NCI-H2196 (cell line): ENCODE measurements around the gene CCDC177.
"Not testable (repeated sequence)": the region's sequence is repeated elsewhere in the genome, so short reads cannot be mapped to it uniquely, and the experiment has no call there.

ENCODE experiments used
- DNase-seq: peaks from one replicate; lab custom pipeline; 2025; ENCODE audit not compliant: unreplicated experiment; lab: John Stamatoyannopoulos, UW

The CCDC177 gene

GRCh38 chr14:69600304-69600891 is 25.7 kb upstream of the CCDC177 start:
- DNase-seq: no peak

- not testable (repeated sequence) for DNase-seq
These were observed 24.8 kb upstream of the CCDC177 start for GRCh38 chr14:69599431-69599830.

- DNase-seq: no peak
These were observed 20.7 kb upstream of the CCDC177 start for GRCh38 chr14:69595336-69595735.

- DNase-seq: no peak
These were observed 20.2 kb upstream of the CCDC177 start for GRCh38 chr14:69594846-69595245.

GRCh38 chr14:69593018-69593677 is 18.5 kb upstream of the CCDC177 start:
- DNase-seq: peak; percentile 35

GRCh38 chr14:69591317-69591716 is 16.6 kb upstream of the CCDC177 start:
- DNase-seq: no peak

GRCh38 chr14:69587389-69587788 is 12.7 kb upstream of the CCDC177 start:
- no peak for DNase-seq

- no peak for DNase-seq
These were observed 11.7 kb upstream of the CCDC177 start for GRCh38 chr14:69586404-69586803.

GRCh38 chr14:69584389-69584788 is 9.7 kb upstream of the CCDC177 start:
- no peak for DNase-seq

GRCh38 chr14:69582829-69583228 is 8.2 kb upstream of the CCDC177 start:
- DNase-seq: no peak

- no peak for DNase-seq
These were observed 7.5 kb upstream of the CCDC177 start for GRCh38 chr14:69582212-69582611.

GRCh38 chr14:69581316-69581935 is 6.8 kb upstream of the CCDC177 start:
- DNase-seq: no peak

GRCh38 chr14:69580009-69580577 is 5.4 kb upstream of the CCDC177 start:
- peak; percentile 26 for DNase-seq

GRCh38 chr14:69579476-69579875 is 4.8 kb upstream of the CCDC177 start:
- DNase-seq: no peak

GRCh38 chr14:69574954-69575295 is 254 bp upstream of the CCDC177 start:
- DNase-seq: no peak

- DNase-seq: no peak
These were observed 824 bp downstream of the CCDC177 start for GRCh38 chr14:69573831-69574262.

GRCh38 chr14:69573205-69573830 is 1.4 kb downstream of the CCDC177 start:
- DNase-seq: no peak

GRCh38 chr14:69572841-69573135 is 1.9 kb downstream of the CCDC177 start:
- DNase-seq: no peak

- DNase-seq: peak; percentile 87
These were observed 2.4 kb downstream of the CCDC177 start for GRCh38 chr14:69572030-69572840.

- no peak for DNase-seq
These were observed 3.1 kb downstream of the CCDC177 start for GRCh38 chr14:69571449-69572029.

- no peak for DNase-seq
These were observed 3.8 kb downstream of the CCDC177 start for GRCh38 chr14:69570836-69571330.
